Measurements from ENCODE around the gene CLEC3B.

- no peak for TF ChIP-seq CTCF (conservative IDR thresholded peaks at IDR 0.05)
- TF ChIP-seq ZFX (IDR thresholded peaks at IDR 0.05), result no peak
Observed at GRCh38 chr3:45020534-45020933, 5.6 kb upstream of the CLEC3B start.

Data from C4-2B (cell line).